Measurements from ENCODE around the gene RAD51B. TPM values are rescaled to one million over a fixed set of nuclear protein-coding genes. Genes with fewer than 3 reads are reported as not detected.
A peak's percentile ranks its signal among the peaks of the same experiment; 100 is the strongest.

The RAD51B gene
- total RNA-seq, 6 experiments from 2014 or later, result 2.7 to 5.8 (median 4.3) TPM

DNA sequence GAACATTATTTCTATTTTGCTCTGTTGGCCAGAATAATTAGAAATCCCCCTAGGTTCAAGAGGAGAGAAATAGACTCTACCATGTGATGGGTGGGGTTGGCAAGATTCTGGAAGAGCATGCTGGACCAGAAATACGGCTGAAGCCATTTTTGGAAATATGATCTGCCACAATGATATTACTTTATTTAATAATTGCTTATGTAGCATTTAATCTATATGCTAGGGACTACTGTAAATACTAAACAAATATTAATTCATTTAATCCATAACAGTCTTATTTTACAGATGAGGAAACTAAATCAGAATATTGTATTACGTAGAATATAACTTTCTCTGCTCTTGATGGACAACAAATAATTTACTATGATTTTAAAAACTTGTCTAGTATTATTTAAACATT is 193.7 kb downstream of the RAD51B start:
- H3K9me3 ChIP-seq, result no peaks in the 10 kb centered on the region
- intact Hi-C loops (cut with DNase I), result no loop called here
- H3K27ac ChIP-seq, result no peak overlapping the region
- TF ChIP-seq, protein P1, sequence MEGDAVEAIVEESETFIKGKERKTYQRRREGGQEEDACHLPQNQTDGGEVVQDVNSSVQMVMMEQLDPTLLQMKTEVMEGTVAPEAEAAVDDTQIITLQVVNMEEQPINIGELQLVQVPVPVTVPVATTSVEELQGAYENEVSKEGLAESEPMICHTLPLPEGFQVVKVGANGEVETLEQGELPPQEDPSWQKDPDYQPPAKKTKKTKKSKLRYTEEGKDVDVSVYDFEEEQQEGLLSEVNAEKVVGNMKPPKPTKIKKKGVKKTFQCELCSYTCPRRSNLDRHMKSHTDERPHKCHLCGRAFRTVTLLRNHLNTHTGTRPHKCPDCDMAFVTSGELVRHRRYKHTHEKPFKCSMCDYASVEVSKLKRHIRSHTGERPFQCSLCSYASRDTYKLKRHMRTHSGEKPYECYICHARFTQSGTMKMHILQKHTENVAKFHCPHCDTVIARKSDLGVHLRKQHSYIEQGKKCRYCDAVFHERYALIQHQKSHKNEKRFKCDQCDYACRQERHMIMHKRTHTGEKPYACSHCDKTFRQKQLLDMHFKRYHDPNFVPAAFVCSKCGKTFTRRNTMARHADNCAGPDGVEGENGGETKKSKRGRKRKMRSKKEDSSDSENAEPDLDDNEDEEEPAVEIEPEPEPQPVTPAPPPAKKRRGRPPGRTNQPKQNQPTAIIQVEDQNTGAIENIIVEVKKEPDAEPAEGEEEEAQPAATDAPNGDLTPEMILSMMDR (IDR thresholded peaks at IDR 0.05), result no peak
- no peak for TF ChIP-seq POLR2A (IDR thresholded peaks at IDR 0.05)
- no peak for ATAC-seq
- H3K36me3 ChIP-seq, result no peaks in the 10 kb centered on the region
- H3K27me3 ChIP-seq, result no peaks in the 10 kb centered on the region
- DNase-seq, result no peak
- H3K4me3 ChIP-seq, result no peak overlapping the region
- peaks cover 0 to 13% (median 0%) of the 10 kb centered on the region in 4 donors for H3K4me1 ChIP-seq
- 95% methylated on average over 2 of the region's 2 CpGs for WGBS (ENCODE audit: insufficient coverage, low coverage, low lambda C conversion rate, missing lambda C conversion rate)

DNA sequence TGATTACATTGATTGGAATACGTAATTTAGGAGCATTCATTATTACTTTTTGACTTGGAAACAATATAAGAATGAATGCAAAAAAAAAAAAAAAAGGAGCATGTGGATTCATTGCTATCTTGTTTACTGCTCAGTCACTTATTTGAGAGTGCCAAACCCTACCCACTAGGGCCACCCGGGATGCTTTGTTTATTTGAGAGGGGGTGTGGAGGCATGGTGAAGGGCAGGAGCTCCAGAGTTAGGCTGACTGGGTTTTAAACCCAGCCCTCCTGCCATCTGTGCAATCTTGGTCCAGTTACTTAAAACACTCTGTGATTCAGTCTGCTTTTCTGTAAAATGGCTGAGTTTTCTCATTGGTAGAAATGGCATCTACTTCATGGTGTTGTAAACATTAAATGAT is 195.2 kb downstream of the RAD51B start:
- ATAC-seq, result no peak
- no peak for TF ChIP-seq POLR2A (IDR thresholded peaks at IDR 0.05)
- TF ChIP-seq, protein P1 (IDR thresholded peaks at IDR 0.05), result no peak
- DNase-seq, result no peak
- 56% methylated on average over 2 of the region's 2 CpGs for WGBS (ENCODE audit: insufficient coverage, low coverage, low lambda C conversion rate, missing lambda C conversion rate)
- no peaks in the 10 kb centered on the region for H3K27me3 ChIP-seq
- no peak overlapping the region for H3K27ac ChIP-seq
- H3K9me3 ChIP-seq, result no peaks in the 10 kb centered on the region
- no peak overlapping the region for H3K4me3 ChIP-seq
- peaks cover 0 to 19% (median 0%) of the 10 kb centered on the region in 4 donors for H3K4me1 ChIP-seq
- intact Hi-C loops (cut with DNase I), result no loop called here
- no peaks in the 10 kb centered on the region for H3K36me3 ChIP-seq

DNA sequence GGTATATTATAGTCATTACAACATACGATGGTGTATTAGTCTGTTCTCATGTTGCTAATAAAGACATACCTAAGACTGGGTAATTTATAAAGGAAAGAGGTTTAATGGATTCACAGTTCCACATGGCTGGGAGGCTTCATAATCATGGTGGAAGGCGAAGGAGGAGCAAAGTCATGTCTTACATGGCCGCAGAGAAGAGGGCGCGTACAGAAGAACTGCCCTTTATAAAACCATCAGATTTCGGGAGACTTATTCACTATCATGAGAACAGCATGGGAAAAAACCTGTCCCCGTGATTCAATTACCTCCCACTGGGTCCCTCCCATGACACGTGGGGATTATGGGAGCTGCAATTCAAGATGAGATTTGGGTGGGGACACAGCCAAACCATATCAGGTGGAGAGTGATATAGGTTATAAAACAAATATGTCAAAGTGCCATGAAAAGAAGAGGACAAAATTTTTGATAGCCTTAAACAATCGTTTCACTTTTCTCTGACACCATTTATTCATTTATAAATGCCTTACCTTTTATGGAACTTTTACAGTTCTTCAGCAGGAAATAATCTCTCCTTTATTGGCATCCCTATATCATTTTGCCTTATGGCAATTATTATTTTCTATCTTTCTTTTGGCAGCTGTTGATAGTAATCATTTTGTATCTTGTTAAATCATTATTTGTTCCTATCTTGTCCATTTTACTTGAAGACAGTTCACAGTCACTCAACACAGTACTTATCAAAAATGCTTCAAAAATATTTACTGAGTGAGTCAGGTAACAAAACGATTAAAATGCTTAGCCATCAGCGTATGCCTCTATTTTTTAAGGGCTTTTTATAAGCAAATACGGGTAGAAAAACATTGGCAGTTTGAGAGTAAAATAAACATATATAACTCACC is 196.0 kb downstream of the RAD51B start:
- no peak overlapping the region for H3K4me3 ChIP-seq
- no peaks in the 10 kb centered on the region for H3K36me3 ChIP-seq
- intact Hi-C loops (cut with DNase I), result no loop called here
- peaks cover 0 to 19% (median 0%) of the 10 kb centered on the region in 4 donors for H3K4me1 ChIP-seq
- no peak for TF ChIP-seq POLR2A (IDR thresholded peaks at IDR 0.05)
- TF ChIP-seq, protein P1 (IDR thresholded peaks at IDR 0.05), result no peak
- 96% methylated on average over 11 of the region's 12 CpGs for WGBS (ENCODE audit: insufficient coverage, low coverage, low lambda C conversion rate, missing lambda C conversion rate)
- ATAC-seq (no peak), DNase-seq (no peak)
- no peaks in the 10 kb centered on the region for H3K9me3 ChIP-seq
- no peak overlapping the region for H3K27ac ChIP-seq
- no peaks in the 10 kb centered on the region for H3K27me3 ChIP-seq

DNA sequence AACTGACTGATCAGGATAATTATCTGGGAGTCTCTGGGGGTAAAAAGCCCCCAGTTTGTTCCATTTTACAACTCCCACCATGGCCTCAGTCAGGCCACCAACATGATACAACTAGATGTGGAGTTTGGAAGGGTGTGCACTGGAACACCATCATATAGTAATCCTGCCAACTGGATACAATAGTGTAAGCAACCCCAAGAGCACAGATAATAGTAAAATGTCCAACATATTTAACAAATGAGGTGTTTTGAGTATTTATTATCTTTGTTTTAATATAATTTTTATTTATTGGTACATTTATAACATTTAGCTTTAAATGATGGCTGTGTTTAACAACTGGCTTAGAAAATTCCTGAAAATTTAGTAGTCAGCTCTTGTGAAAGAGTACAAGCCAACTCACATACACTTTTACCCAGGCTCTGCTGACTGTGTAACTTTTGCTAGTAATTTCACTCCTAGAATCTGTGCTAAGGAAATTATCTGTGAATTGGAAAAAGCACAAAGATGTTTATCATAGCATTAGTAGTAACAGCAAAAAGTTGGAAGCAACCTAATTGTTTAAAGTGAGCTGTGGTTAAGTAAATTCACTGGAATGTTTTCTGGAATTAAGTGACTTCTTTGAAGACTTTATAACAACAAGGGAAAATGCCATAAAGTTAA is 196.8 kb downstream of the RAD51B start:
- TF ChIP-seq, protein P1 (IDR thresholded peaks at IDR 0.05), result no peak
- no peak for TF ChIP-seq POLR2A (IDR thresholded peaks at IDR 0.05)
- DNase-seq (no peak), ATAC-seq (peak in 1 of 4 donors; percentile 37)
- Histone ChIP-seq H3K4me1 (peaks cover 0 to 15% (median 0%) of the 10 kb centered on the region in 4 donors), H3K27me3 (no peaks in the 10 kb centered on the region), H3K4me3 (no peak overlapping the region), H3K9me3 (no peaks in the 10 kb centered on the region), H3K36me3 (no peaks in the 10 kb centered on the region), H3K27ac (no peak overlapping the region)
- intact Hi-C loops (cut with DNase I), result no loop called here
